Astrocyte (in vitro differentiated cells and primary cell): ENCODE results near the gene HBS1L. TPM values are rescaled to one million over a fixed set of nuclear protein-coding genes. Genes with fewer than 3 reads are reported as not detected.

ENCODE experiments used
- DNase-seq: peaks from one replicate; pipeline ENCODE4 v3.0.0-alpha.2; 2010; ENCODE audit warnings: low read depth
- FAIRE-seq: peaks from 2 replicates; lab custom pipeline; 2011; peaks lifted over from hg19 to GRCh38; lab: Jason Lieb, UNC
- H2AFZ ChIP-seq: 2 replicates; pipeline ENCODE4 v1.6.0; 2012; ENCODE audit warnings: low read depth, low read length, inconsistent platforms
- H3K27ac ChIP-seq: 2 replicates; pipeline ENCODE4 v1.5.1; 2011; ENCODE audit warnings: low read depth, low read length, inconsistent platforms
- H3K27me3 ChIP-seq: 2 replicates; pipeline ENCODE4 v1.6.0; 2011; ENCODE audit warnings: low read length, inconsistent platforms; ENCODE audit not compliant: insufficient read depth
- H3K36me3 ChIP-seq: 2 replicates; pipeline ENCODE4 v1.5.1; 2011; ENCODE audit warnings: low read length, inconsistent platforms; ENCODE audit not compliant: insufficient read depth
- H3K4me1 ChIP-seq: 2 replicates; pipeline ENCODE4 v1.5.1; 2011; ENCODE audit warnings: low read length, inconsistent platforms; ENCODE audit not compliant: insufficient read depth
- H3K4me2 ChIP-seq: 2 replicates; pipeline ENCODE4 v1.6.0; 2012; ENCODE audit warnings: low read length, inconsistent platforms
- H3K4me3 ChIP-seq: 2 replicates; pipeline ENCODE4 v1.5.1; 2011; ENCODE audit warnings: low read depth, mild to moderate bottlenecking, low read length, inconsistent platforms; ENCODE audit not compliant: insufficient read depth
- H3K79me2 ChIP-seq: 2 replicates; pipeline ENCODE4 v1.6.0; 2012; ENCODE audit warnings: mild to moderate bottlenecking, low read length, inconsistent platforms; ENCODE audit not compliant: insufficient read depth
- H3K9ac ChIP-seq: 2 replicates; pipeline ENCODE4 v1.6.0; 2012; ENCODE audit warnings: mild to moderate bottlenecking, low read length, inconsistent platforms
- H3K9me3 ChIP-seq: 2 replicates; pipeline ENCODE4 v1.5.1; 2012; ENCODE audit warnings: low read depth, mild to moderate bottlenecking, low read length, inconsistent platforms; ENCODE audit not compliant: insufficient read depth
- H4K20me1 ChIP-seq: 2 replicates; pipeline ENCODE4 v1.6.0; 2012; ENCODE audit warnings: low read length, inconsistent platforms; ENCODE audit not compliant: insufficient read depth
- H3K27ac Mint-ChIP-seq: one replicate; pipeline ENCODE4 v1.8.0; 2021; ENCODE audit warnings: mild to moderate bottlenecking, mixed read lengths; ENCODE audit not compliant: unreplicated experiment
- H3K27me3 Mint-ChIP-seq: one replicate; pipeline ENCODE4 v1.8.0; 2021; ENCODE audit warnings: low read depth, mixed read lengths; ENCODE audit not compliant: unreplicated experiment
- H3K36me3 Mint-ChIP-seq: one replicate; pipeline ENCODE4 v1.8.0; 2021; ENCODE audit warnings: low read depth, mixed read lengths; ENCODE audit not compliant: unreplicated experiment
- H3K4me1 Mint-ChIP-seq: one replicate; pipeline ENCODE4 v1.8.0; 2021; ENCODE audit warnings: low read depth, mixed read lengths; ENCODE audit not compliant: unreplicated experiment
- H3K4me3 Mint-ChIP-seq: one replicate; pipeline ENCODE4 v1.8.0; 2021; ENCODE audit warnings: mild to moderate bottlenecking, moderate library complexity, mixed read lengths; ENCODE audit not compliant: unreplicated experiment
- H3K9me3 Mint-ChIP-seq: one replicate; pipeline ENCODE4 v1.8.0; 2021; ENCODE audit warnings: mild to moderate bottlenecking, mixed read lengths; ENCODE audit not compliant: unreplicated experiment
- EZH2 ChIP-seq: IDR thresholded peaks from 2 replicates; pipeline ENCODE4 v1.6.1; 2012; ENCODE audit warnings: mild to moderate bottlenecking, low read length, inconsistent platforms; ENCODE audit not compliant: insufficient read depth
- total RNA-seq: library from RNA; stranded (reverse); gene quantifications from 2 replicates; pipeline ENCODE4 v1.2.1, GENCODE V29; 2021
- TF ChIP-seq, protein P1 (sequence below): IDR thresholded peaks from 2 replicates; pipeline ENCODE4 v1.5.1; 2011; ENCODE audit warnings: low read depth, mild to moderate bottlenecking, inconsistent platforms, low read length, moderate library complexity; ENCODE audit not compliant: insufficient read depth

HBS1L gene
- total RNA-seq, 1 donor from 2014 or later = 87.8 TPM

DNA sequence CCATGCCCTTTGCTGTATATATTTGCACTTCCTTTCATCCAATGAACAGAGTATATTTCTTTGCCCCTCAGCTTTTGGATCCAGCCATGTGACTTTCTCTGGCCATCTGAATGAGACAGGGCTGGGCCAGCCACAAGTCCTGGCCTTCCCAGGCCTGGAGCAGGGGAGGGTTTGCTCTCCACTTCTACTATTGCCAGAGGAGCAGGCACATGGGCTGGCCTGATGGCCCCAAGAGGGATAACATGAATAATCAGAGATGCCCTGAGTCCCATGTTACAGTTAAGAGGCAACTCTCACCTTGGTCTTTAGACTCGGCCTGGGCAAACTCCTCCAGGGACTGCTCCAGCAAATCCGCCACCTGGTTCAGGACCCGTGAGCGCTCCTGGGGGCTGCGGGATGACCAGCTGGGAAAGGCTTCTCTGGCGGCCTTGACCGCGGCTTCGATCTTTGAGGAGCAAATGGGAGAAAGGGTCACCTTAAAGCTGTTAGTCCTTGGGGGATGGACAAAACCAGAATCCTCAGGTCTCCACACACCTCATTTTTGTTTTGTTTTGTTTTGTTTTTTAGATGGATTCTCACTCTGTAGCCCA is 111.0 kb downstream of the HBS1L start:
- Histone ChIP-seq H4K20me1 (no peaks in the 10 kb centered on the region), H3K27ac (no peak overlapping the region), H3K4me2 (no peak overlapping the region), H3K79me2 (no peaks in the 10 kb centered on the region), H3K9ac (no peak overlapping the region), H3K4me1 (no peaks in the 10 kb centered on the region), H3K36me3 (no peaks in the 10 kb centered on the region), H3K4me3 (no peak overlapping the region), H2AFZ (no peak overlapping the region), H3K9me3 (no peaks in the 10 kb centered on the region), H3K27me3 (no peaks in the 10 kb centered on the region)
- Mint-ChIP-seq H3K36me3 (no peaks in the 10 kb centered on the region), H3K4me1 (peaks cover 3% of the 10 kb centered on the region), H3K4me3 (no peak overlapping the region), H3K9me3 (no peaks in the 10 kb centered on the region), H3K27me3 (no peaks in the 10 kb centered on the region), H3K27ac (no peak overlapping the region)
- DNase-seq = no peak
- no peak for FAIRE-seq
- no peak for TF ChIP-seq EZH2
- TF ChIP-seq, protein P1, sequence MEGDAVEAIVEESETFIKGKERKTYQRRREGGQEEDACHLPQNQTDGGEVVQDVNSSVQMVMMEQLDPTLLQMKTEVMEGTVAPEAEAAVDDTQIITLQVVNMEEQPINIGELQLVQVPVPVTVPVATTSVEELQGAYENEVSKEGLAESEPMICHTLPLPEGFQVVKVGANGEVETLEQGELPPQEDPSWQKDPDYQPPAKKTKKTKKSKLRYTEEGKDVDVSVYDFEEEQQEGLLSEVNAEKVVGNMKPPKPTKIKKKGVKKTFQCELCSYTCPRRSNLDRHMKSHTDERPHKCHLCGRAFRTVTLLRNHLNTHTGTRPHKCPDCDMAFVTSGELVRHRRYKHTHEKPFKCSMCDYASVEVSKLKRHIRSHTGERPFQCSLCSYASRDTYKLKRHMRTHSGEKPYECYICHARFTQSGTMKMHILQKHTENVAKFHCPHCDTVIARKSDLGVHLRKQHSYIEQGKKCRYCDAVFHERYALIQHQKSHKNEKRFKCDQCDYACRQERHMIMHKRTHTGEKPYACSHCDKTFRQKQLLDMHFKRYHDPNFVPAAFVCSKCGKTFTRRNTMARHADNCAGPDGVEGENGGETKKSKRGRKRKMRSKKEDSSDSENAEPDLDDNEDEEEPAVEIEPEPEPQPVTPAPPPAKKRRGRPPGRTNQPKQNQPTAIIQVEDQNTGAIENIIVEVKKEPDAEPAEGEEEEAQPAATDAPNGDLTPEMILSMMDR = no peak

DNA sequence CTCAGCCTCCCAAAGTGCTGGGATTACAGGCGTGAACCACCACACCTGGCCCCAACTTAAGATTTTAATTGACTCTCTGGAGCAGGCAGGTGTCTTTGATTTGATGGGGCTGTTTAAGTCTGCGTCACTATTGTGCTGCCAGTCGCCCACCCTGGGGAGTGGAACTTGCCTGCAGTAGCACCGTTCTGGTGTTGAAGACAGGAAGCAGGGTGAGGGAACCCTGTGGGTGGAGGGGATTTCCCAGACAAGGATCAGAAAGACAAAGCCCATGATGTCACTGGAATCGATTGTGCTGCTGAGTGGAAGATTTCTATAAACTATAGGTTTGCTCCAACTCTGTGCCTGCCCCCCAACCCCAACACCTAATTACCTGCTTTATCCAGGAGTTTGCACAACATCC is 115.7 kb downstream of the HBS1L start:
- Mint-ChIP-seq H3K9me3 (no peaks in the 10 kb centered on the region), H3K36me3 (no peaks in the 10 kb centered on the region), H3K27ac (peak overlapping the region; percentile 75), H3K4me3 (no peak overlapping the region), H3K27me3 (no peaks in the 10 kb centered on the region), H3K4me1 (peaks cover 23% of the 10 kb centered on the region)
- no peak overlapping the region for H3K9ac ChIP-seq
- H3K36me3 ChIP-seq = no peaks in the 10 kb centered on the region
- H3K79me2 ChIP-seq = no peaks in the 10 kb centered on the region
- H3K9me3 ChIP-seq = no peaks in the 10 kb centered on the region
- H3K27ac ChIP-seq = no peak overlapping the region
- TF ChIP-seq, protein P1 = no peak
- TF ChIP-seq EZH2 = no peak
- no peak for FAIRE-seq
- no peak overlapping the region for H3K4me3 ChIP-seq
- H3K27me3 ChIP-seq = no peaks in the 10 kb centered on the region
- no peaks in the 10 kb centered on the region for H4K20me1 ChIP-seq
- peak overlapping the region; percentile 15 for H2AFZ ChIP-seq
- DNase-seq = peak; percentile 4
- no peak overlapping the region for H3K4me2 ChIP-seq
- peaks cover 16% of the 10 kb centered on the region for H3K4me1 ChIP-seq

DNA sequence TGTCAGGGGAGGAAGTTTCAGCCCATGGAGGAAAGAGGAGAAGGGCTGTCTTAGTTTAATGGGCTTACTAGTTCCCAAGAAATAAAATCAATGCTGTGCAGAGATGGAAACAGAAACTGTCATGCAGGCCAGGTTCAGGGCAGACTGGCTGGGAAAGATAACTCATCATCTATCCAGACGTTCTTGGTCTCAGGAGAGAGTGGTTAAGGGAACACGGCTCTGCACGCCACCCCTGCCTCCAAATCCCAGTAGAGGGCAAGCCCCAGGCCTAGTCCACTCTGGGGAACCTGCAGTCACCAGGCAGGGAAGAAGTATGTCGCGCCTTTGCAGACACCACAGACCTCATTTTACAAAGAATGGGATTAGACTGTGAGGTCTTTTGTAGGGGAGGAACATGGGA is 117.2 kb downstream of the HBS1L start:
- no peaks in the 10 kb centered on the region for H3K36me3 Mint-ChIP-seq
- no peak for TF ChIP-seq EZH2
- TF ChIP-seq, protein P1 = no peak
- Histone ChIP-seq H2AFZ (peak overlapping the region; percentile 6), H3K27ac (peak overlapping the region; percentile 65), H3K9ac (peak overlapping the region; percentile 63), H3K9me3 (no peaks in the 10 kb centered on the region), H3K4me2 (peak overlapping the region; percentile 68), H3K4me3 (no peak overlapping the region), H3K4me1 (peaks cover 16% of the 10 kb centered on the region), H4K20me1 (no peaks in the 10 kb centered on the region), H3K27me3 (no peaks in the 10 kb centered on the region), H3K79me2 (no peaks in the 10 kb centered on the region), H3K36me3 (no peaks in the 10 kb centered on the region)
- peak overlapping the region; percentile 21 for H3K4me3 Mint-ChIP-seq
- peaks cover 23% of the 10 kb centered on the region for H3K4me1 Mint-ChIP-seq
- FAIRE-seq (no peak), DNase-seq (peak; percentile 55)
- no peaks in the 10 kb centered on the region for H3K27me3 Mint-ChIP-seq
- no peaks in the 10 kb centered on the region for H3K9me3 Mint-ChIP-seq
- H3K27ac Mint-ChIP-seq = peak overlapping the region; percentile 96
